Uterus (tissue), 2 donors: ENCODE measurements around the gene TAL1.
"Not testable (repeated sequence)": the region's sequence is repeated elsewhere in the genome, so short reads cannot be mapped to it uniquely, and the experiment has no call there.

Experiments used
- POLR2A ChIP-seq, 2 donors: fragments of 450-650 bp; IDR thresholded peaks; one replicate each; pipeline ENCODE4 v1.6.1; 2016; ENCODE audit warnings: antibody characterized with exemption in 2 of 2, mild to moderate bottlenecking in 1 of 2, moderate library complexity in 1 of 2
- TF ChIP-seq, protein P1 (sequence below), 4 experiments: fragments of 200-600 bp in 2 of 4; fragments of 450-650 bp in 2 of 4; sonication (generic) in 2 of 4; IDR thresholded peaks; one replicate each; pipeline ENCODE4 v1.5.1; 2016 to 2019; ENCODE audit warnings: antibody characterized with exemption in 4 of 4, mild to moderate bottlenecking in 2 of 4, moderate library complexity in 1 of 4

DNA sequence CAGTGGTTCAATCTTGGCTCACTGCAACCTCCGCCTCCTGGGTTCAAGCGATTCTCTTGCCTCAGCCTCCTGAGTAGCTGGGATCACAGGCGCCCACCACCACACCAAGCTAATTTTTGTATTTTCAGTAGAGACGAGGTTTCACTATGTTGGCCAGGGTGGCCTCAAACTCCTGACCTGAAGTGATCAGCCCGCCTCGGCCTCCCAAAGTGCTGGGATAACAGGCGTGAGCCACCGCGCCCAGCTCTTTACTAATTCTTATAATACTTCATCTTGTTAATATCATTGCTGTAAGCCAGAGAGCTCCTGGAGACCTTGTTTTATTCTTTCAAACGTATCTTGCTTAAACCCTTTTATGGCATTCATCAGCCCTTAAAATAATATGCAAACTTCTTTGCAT lies 38.5 kb downstream of the TAL1 start:
- TF ChIP-seq, protein P1, sequence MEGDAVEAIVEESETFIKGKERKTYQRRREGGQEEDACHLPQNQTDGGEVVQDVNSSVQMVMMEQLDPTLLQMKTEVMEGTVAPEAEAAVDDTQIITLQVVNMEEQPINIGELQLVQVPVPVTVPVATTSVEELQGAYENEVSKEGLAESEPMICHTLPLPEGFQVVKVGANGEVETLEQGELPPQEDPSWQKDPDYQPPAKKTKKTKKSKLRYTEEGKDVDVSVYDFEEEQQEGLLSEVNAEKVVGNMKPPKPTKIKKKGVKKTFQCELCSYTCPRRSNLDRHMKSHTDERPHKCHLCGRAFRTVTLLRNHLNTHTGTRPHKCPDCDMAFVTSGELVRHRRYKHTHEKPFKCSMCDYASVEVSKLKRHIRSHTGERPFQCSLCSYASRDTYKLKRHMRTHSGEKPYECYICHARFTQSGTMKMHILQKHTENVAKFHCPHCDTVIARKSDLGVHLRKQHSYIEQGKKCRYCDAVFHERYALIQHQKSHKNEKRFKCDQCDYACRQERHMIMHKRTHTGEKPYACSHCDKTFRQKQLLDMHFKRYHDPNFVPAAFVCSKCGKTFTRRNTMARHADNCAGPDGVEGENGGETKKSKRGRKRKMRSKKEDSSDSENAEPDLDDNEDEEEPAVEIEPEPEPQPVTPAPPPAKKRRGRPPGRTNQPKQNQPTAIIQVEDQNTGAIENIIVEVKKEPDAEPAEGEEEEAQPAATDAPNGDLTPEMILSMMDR (IDR thresholded peaks at IDR 0.05): not testable (repeated sequence)
- not testable (repeated sequence) for TF ChIP-seq POLR2A (IDR thresholded peaks at IDR 0.05)
